Measurements from ENCODE around the gene HSPB1. TPM values are rescaled to one million over a fixed set of nuclear protein-coding genes. Genes with fewer than 3 reads are reported as not detected.

Gene HSPB1
- total and polyA plus RNA-seq, 2 experiments from 2014 or later: 48.1 to 437 TPM

GRCh38 chr7:76349313-76349885, 46.9 kb downstream of the HSPB1 start:
- Mint-ChIP-seq H3K27me3 (ENCODE audit: insufficient read depth, low read depth, poor library complexity) (peaks cover 17% of the 10 kb centered on the region), H3K27ac (no peak overlapping the region), H3K36me3 (ENCODE audit: low read depth) (peaks cover 96% of the 10 kb centered on the region), H3K9me3 (peaks cover 6% of the 10 kb centered on the region; the same call in 1 of the 3 replicates), H3K4me3 (no peak overlapping the region), H3K4me1 (peaks cover 40% of the 10 kb centered on the region)
- no peak for DNase-seq (ENCODE audit: low spot score)
- H3K4me2 ChIP-seq: no peak overlapping the region
- no peak overlapping the region for H3K27ac ChIP-seq (ENCODE audit: low read depth)
- H3K4me3 ChIP-seq: no peak overlapping the region
- peaks cover 42% of the 10 kb centered on the region for H3F3A ChIP-seq (replicated peaks; ENCODE audit: low read depth)
- H3K27me3 ChIP-seq (ENCODE audit: insufficient read depth): no peaks in the 10 kb centered on the region
- no peaks in the 10 kb centered on the region for H3K9me2 ChIP-seq (ENCODE audit: insufficient read depth)
- H3K4me1 ChIP-seq (ENCODE audit: insufficient read depth): peaks cover 8% of the 10 kb centered on the region; the same call in 1 of the 2 replicates
- TF ChIP-seq CREB1 (CRISPR knock-in tag; IDR thresholded peaks at IDR 0.05; ENCODE audit: low read depth) (no peak), NANOG (IDR thresholded peaks at IDR 0.05; ENCODE audit: borderline replicate concordance) (no peak), EZH2phosphoT487 (IDR thresholded peaks at IDR 0.05; ENCODE audit: unreplicated experiment) (no peak), ZNF331 (CRISPR knock-in tag; IDR thresholded peaks at IDR 0.05; ENCODE audit: low read depth) (no peak), EZH2 (IDR thresholded peaks at IDR 0.05; ENCODE audit: low read depth, unreplicated experiment) (no peak), POLR2AphosphoS5 (IDR thresholded peaks at IDR 0.05; ENCODE audit: low read depth) (no peak; the same call in 1 of the 2 replicates), ZNF114 (CRISPR knock-in tag; IDR thresholded peaks at IDR 0.05) (no peak), STAT1 (IDR thresholded peaks at IDR 0.05; ENCODE audit: unreplicated experiment) (no peak), JUNB (IDR thresholded peaks at IDR 0.05; ENCODE audit: unreplicated experiment) (no peak)
- TF ChIP-seq, protein P1, sequence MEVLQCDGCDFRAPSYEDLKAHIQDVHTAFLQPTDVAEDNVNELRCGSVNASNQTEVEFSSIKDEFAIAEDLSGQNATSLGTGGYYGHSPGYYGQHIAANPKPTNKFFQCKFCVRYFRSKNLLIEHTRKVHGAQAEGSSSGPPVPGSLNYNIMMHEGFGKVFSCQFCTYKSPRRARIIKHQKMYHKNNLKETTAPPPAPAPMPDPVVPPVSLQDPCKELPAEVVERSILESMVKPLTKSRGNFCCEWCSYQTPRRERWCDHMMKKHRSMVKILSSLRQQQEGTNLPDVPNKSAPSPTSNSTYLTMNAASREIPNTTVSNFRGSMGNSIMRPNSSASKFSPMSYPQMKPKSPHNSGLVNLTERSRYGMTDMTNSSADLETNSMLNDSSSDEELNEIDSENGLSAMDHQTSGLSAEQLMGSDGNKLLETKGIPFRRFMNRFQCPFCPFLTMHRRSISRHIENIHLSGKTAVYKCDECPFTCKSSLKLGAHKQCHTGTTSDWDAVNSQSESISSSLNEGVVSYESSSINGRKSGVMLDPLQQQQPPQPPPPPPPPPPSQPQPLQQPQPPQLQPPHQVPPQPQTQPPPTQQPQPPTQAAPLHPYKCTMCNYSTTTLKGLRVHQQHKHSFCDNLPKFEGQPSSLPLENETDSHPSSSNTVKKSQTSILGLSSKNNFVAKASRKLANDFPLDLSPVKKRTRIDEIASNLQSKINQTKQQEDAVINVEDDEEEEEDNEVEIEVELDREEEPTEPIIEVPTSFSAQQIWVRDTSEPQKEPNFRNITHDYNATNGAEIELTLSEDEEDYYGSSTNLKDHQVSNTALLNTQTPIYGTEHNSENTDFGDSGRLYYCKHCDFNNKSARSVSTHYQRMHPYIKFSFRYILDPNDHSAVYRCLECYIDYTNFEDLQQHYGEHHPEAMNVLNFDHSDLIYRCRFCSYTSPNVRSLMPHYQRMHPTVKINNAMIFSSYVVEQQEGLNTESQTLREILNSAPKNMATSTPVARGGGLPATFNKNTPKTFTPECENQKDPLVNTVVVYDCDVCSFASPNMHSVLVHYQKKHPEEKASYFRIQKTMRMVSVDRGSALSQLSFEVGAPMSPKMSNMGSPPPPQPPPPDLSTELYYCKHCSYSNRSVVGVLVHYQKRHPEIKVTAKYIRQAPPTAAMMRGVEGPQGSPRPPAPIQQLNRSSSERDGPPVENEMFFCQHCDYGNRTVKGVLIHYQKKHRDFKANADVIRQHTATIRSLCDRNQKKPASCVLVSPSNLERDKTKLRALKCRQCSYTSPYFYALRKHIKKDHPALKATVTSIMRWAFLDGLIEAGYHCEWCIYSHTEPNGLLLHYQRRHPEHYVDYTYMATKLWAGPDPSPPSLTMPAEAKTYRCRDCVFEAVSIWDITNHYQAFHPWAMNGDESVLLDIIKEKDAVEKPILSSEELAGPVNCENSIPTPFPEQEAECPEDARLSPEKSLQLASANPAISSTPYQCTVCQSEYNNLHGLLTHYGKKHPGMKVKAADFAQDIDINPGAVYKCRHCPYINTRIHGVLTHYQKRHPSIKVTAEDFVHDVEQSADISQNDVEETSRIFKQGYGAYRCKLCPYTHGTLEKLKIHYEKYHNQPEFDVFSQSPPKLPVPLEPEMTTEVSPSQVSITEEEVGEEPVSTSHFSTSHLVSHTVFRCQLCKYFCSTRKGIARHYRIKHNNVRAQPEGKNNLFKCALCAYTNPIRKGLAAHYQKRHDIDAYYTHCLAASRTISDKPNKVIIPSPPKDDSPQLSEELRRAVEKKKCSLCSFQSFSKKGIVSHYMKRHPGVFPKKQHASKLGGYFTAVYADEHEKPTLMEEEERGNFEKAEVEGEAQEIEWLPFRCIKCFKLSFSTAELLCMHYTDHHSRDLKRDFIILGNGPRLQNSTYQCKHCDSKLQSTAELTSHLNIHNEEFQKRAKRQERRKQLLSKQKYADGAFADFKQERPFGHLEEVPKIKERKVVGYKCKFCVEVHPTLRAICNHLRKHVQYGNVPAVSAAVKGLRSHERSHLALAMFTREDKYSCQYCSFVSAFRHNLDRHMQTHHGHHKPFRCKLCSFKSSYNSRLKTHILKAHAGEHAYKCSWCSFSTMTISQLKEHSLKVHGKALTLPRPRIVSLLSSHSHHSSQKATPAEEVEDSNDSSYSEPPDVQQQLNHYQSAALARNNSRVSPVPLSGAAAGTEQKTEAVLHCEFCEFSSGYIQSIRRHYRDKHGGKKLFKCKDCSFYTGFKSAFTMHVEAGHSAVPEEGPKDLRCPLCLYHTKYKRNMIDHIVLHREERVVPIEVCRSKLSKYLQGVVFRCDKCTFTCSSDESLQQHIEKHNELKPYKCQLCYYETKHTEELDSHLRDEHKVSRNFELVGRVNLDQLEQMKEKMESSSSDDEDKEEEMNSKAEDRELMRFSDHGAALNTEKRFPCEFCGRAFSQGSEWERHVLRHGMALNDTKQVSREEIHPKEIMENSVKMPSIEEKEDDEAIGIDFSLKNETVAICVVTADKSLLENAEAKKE (CRISPR knock-in tag; IDR thresholded peaks at IDR 0.05): no peak
- TF ChIP-seq, protein P2, sequence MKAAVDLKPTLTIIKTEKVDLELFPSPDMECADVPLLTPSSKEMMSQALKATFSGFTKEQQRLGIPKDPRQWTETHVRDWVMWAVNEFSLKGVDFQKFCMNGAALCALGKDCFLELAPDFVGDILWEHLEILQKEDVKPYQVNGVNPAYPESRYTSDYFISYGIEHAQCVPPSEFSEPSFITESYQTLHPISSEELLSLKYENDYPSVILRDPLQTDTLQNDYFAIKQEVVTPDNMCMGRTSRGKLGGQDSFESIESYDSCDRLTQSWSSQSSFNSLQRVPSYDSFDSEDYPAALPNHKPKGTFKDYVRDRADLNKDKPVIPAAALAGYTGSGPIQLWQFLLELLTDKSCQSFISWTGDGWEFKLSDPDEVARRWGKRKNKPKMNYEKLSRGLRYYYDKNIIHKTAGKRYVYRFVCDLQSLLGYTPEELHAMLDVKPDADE (IDR thresholded peaks at IDR 0.05): no peak
- TF ChIP-seq, protein P3, sequence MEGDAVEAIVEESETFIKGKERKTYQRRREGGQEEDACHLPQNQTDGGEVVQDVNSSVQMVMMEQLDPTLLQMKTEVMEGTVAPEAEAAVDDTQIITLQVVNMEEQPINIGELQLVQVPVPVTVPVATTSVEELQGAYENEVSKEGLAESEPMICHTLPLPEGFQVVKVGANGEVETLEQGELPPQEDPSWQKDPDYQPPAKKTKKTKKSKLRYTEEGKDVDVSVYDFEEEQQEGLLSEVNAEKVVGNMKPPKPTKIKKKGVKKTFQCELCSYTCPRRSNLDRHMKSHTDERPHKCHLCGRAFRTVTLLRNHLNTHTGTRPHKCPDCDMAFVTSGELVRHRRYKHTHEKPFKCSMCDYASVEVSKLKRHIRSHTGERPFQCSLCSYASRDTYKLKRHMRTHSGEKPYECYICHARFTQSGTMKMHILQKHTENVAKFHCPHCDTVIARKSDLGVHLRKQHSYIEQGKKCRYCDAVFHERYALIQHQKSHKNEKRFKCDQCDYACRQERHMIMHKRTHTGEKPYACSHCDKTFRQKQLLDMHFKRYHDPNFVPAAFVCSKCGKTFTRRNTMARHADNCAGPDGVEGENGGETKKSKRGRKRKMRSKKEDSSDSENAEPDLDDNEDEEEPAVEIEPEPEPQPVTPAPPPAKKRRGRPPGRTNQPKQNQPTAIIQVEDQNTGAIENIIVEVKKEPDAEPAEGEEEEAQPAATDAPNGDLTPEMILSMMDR (conservative IDR thresholded peaks at IDR 0.05; ENCODE audit: low read depth in 2 of 2): no peak
- TF ChIP-seq, protein P4, sequence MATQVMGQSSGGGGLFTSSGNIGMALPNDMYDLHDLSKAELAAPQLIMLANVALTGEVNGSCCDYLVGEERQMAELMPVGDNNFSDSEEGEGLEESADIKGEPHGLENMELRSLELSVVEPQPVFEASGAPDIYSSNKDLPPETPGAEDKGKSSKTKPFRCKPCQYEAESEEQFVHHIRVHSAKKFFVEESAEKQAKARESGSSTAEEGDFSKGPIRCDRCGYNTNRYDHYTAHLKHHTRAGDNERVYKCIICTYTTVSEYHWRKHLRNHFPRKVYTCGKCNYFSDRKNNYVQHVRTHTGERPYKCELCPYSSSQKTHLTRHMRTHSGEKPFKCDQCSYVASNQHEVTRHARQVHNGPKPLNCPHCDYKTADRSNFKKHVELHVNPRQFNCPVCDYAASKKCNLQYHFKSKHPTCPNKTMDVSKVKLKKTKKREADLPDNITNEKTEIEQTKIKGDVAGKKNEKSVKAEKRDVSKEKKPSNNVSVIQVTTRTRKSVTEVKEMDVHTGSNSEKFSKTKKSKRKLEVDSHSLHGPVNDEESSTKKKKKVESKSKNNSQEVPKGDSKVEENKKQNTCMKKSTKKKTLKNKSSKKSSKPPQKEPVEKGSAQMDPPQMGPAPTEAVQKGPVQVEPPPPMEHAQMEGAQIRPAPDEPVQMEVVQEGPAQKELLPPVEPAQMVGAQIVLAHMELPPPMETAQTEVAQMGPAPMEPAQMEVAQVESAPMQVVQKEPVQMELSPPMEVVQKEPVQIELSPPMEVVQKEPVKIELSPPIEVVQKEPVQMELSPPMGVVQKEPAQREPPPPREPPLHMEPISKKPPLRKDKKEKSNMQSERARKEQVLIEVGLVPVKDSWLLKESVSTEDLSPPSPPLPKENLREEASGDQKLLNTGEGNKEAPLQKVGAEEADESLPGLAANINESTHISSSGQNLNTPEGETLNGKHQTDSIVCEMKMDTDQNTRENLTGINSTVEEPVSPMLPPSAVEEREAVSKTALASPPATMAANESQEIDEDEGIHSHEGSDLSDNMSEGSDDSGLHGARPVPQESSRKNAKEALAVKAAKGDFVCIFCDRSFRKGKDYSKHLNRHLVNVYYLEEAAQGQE (IDR thresholded peaks at IDR 0.05; ENCODE audit: unreplicated experiment): no peak
- H2AFZ ChIP-seq: no peak overlapping the region
- H3K36me3 ChIP-seq (ENCODE audit: insufficient read depth): peaks cover 51% of the 10 kb centered on the region
- H3K79me2 ChIP-seq (replicated peaks; ENCODE audit: insufficient read depth): peaks cover 100% of the 10 kb centered on the region
- ATAC-seq: no peak
- H4K20me1 ChIP-seq (replicated peaks; ENCODE audit: insufficient read depth): peaks cover 91% of the 10 kb centered on the region
